ENCODE measurements around the gene XIAP. TPM values are rescaled to one million over a fixed set of nuclear protein-coding genes. Genes with fewer than 3 reads are reported as not detected.
A peak's percentile ranks its signal among the peaks of the same experiment; 100 is the strongest.

The XIAP gene
- total RNA-seq, 4 donors from 2014 or later = 15.1 to 60.3 (median 41.2) TPM

DNA sequence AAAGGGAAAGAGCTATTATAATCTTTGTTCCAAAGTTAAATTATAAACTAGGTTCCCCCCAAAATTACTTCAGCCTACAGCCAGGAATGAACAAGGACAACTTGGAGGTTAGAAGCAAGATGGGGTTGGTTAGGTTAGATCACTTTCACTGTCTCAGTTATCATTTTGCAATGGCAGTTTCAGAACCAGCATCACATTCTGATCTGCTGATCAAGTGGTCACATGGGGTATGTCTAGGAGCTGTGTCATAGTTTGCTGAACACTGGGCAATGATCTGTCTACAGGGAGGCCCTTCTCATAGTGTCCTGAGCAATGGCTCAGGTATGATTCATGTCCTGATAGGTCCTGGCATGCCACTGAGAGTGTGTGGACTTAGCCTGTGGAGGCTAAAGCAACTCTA is 41.6 kb upstream of the XIAP start:
- intact Hi-C loops (cut with DNase I; ENCODE audit: low total_unique reads) = no loop called here
- H3K9me3 ChIP-seq = no peaks in the 10 kb centered on the region
- H3K4me1 ChIP-seq = no peaks in the 10 kb centered on the region
- TF ChIP-seq EP300 (IDR thresholded peaks at IDR 0.05; ENCODE audit: low read depth) = no peak
- TF ChIP-seq POLR2AphosphoS5 (IDR thresholded peaks at IDR 0.05) = peak in 1 of 3 donors; percentile 10
- no peak for TF ChIP-seq POLR2A (IDR thresholded peaks at IDR 0.05)
- TF ChIP-seq, protein P1, sequence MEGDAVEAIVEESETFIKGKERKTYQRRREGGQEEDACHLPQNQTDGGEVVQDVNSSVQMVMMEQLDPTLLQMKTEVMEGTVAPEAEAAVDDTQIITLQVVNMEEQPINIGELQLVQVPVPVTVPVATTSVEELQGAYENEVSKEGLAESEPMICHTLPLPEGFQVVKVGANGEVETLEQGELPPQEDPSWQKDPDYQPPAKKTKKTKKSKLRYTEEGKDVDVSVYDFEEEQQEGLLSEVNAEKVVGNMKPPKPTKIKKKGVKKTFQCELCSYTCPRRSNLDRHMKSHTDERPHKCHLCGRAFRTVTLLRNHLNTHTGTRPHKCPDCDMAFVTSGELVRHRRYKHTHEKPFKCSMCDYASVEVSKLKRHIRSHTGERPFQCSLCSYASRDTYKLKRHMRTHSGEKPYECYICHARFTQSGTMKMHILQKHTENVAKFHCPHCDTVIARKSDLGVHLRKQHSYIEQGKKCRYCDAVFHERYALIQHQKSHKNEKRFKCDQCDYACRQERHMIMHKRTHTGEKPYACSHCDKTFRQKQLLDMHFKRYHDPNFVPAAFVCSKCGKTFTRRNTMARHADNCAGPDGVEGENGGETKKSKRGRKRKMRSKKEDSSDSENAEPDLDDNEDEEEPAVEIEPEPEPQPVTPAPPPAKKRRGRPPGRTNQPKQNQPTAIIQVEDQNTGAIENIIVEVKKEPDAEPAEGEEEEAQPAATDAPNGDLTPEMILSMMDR (IDR thresholded peaks at IDR 0.05) = no peak
- H3K36me3 ChIP-seq = no peaks in the 10 kb centered on the region
- H3K27me3 ChIP-seq = no peaks in the 10 kb centered on the region
- in situ Hi-C loops (cut with MboI; ENCODE audit: low pct_ligation_motif_present in 1 of 4, low pct_unique_long_range_greater_than_20kb in 1 of 4, low sequenced_read_pairs in 3 of 4) = no loop called here
- no peak for DNase-seq
- H3K27ac ChIP-seq = no peak overlapping the region
- no peak overlapping the region for H3K4me3 ChIP-seq

GRCh38 chrX:123822965-123823364 is 36.9 kb upstream of the XIAP start:
- intact Hi-C loops (cut with DNase I; ENCODE audit: low total_unique reads) (no loop called here), in situ Hi-C loops (cut with MboI; ENCODE audit: low pct_ligation_motif_present in 1 of 4, low pct_unique_long_range_greater_than_20kb in 1 of 4, low sequenced_read_pairs in 3 of 4) (no loop called here)
- H3K4me3 ChIP-seq = no peak overlapping the region
- H3K36me3 ChIP-seq = no peaks in the 10 kb centered on the region
- no peaks in the 10 kb centered on the region for H3K9me3 ChIP-seq
- TF ChIP-seq POLR2A (IDR thresholded peaks at IDR 0.05) = no peak
- TF ChIP-seq POLR2AphosphoS5 (IDR thresholded peaks at IDR 0.05) = no peak
- TF ChIP-seq, protein P1 (IDR thresholded peaks at IDR 0.05) = no peak
- TF ChIP-seq EP300 (IDR thresholded peaks at IDR 0.05; ENCODE audit: low read depth) = no peak
- WGBS, 2 donors (ENCODE audit: low coverage in 1 of 2) = 42% methylated on average over 1 of the region's 1 CpG; no CpG with 5 or more reads in 1 of the 2 donors
- no peaks in the 10 kb centered on the region for H3K4me1 ChIP-seq
- H3K27me3 ChIP-seq = no peaks in the 10 kb centered on the region
- peak overlapping the region; percentile 26 to 61 (median 50) for H3K27ac ChIP-seq
- no peak for DNase-seq

- intact Hi-C loops (cut with DNase I; ENCODE audit: low total_unique reads) = no loop called here
- TF ChIP-seq, protein P1 (IDR thresholded peaks at IDR 0.05) = no peak
- TF ChIP-seq POLR2AphosphoS5 (IDR thresholded peaks at IDR 0.05) = peak in 1 of 3 donors; percentile 15
- Histone ChIP-seq H3K4me1 (no peaks in the 10 kb centered on the region), H3K27me3 (no peaks in the 10 kb centered on the region), H3K27ac (peak overlapping the region; percentile 62 to 76 (median 71)), H3K4me3 (no peak overlapping the region), H3K9me3 (no peaks in the 10 kb centered on the region), H3K36me3 (no peaks in the 10 kb centered on the region)
- peak; percentile 75 for DNase-seq
- WGBS, 2 donors (ENCODE audit: low coverage in 1 of 2) = 24 to 46% methylated on average over 3 to 6 of the region's 6 CpGs
- in situ Hi-C loops (cut with MboI; ENCODE audit: low pct_ligation_motif_present in 1 of 4, low pct_unique_long_range_greater_than_20kb in 1 of 4, low sequenced_read_pairs in 3 of 4) = no loop called here
Observed at GRCh38 chrX:123830309-123830708, 29.5 kb upstream of the XIAP start.

DNA sequence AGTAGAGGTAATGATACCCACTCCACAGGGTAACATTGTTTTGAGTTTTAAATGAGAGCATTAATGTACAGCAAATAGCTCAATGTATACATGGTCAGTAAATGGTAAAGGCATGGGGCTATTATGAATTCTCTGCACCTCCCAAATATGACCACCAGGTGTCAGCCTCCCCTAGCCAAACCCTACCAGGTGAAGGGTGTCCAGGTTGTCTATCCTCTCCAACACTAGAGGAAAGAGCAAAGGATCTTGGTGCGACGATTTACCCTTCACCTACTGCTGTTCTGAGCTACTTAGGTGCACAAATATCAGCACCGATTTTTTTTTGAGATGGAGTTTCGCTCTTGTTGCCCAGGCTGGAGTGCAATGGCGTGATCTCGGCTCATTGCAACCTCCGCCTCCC is 26.5 kb upstream of the XIAP start:
- no peak overlapping the region for H3K27ac ChIP-seq
- peaks cover 0 to 3% (median 0%) of the 10 kb centered on the region in 4 donors for H3K4me1 ChIP-seq
- no peak for TF ChIP-seq POLR2A (IDR thresholded peaks at IDR 0.05)
- TF ChIP-seq, protein P1 (IDR thresholded peaks at IDR 0.05) = peak; percentile 64 to 80 (median 75)
- in situ Hi-C loops (cut with MboI; ENCODE audit: low pct_ligation_motif_present in 1 of 4, low pct_unique_long_range_greater_than_20kb in 1 of 4, low sequenced_read_pairs in 3 of 4) = no loop called here
- H3K36me3 ChIP-seq = no peaks in the 10 kb centered on the region
- 61 to 80% methylated on average over 2 to 7 of the region's 7 CpGs for WGBS, 2 donors (ENCODE audit: low coverage in 1 of 2)
- H3K27me3 ChIP-seq = no peaks in the 10 kb centered on the region
- no peaks in the 10 kb centered on the region for H3K9me3 ChIP-seq
- peak; percentile 76 for DNase-seq
- intact Hi-C loops (cut with DNase I; ENCODE audit: low total_unique reads) = no loop called here
- H3K4me3 ChIP-seq = no peak overlapping the region

All from transverse colon (tissue), 4 donors.